ENCODE data around the gene IKZF4. TPM values are rescaled to one million over a fixed set of nuclear protein-coding genes. Genes with fewer than 3 reads are reported as not detected.
"Not testable (repeated sequence)": the region's sequence is repeated elsewhere in the genome, so short reads cannot be mapped to it uniquely, and the experiment has no call there.

IKZF4 gene
- total and polyA plus RNA-seq, 2 of the 8 experiments (the other 6 are each of a cell fraction or from before 2014, with no cell fraction given): 8.0 to 13.3 TPM

GRCh38 chr12:56053407-56053893, 32.6 kb downstream of the IKZF4 start (continued):
- TF ChIP-seq POU5F1 (IDR thresholded peaks at IDR 0.05; ENCODE audit: low read depth, low read length): no peak
- TF ChIP-seq GABPA (IDR thresholded peaks at IDR 0.05; ENCODE audit: borderline replicate concordance, insufficient read depth, low read length): no peak

GRCh38 chr12:56059964-56060363, 39.1 kb downstream of the IKZF4 start:
- not testable (repeated sequence) for DNase-seq (ENCODE audit: low read depth in 1 of 2, low spot score in 2 of 2); H3K18ac ChIP-seq (ENCODE audit: extremely low read depth, low read length)
- CTCF ChIA-PET (ENCODE audit: partially characterized antibody): interaction anchor here (0.6 to 2.1 kb wide), 3 partner anchors 20 to 242 kb away, joined by 3 to 10 read pairs (median 3); partner anchors contain the start of genes ERBB3 and ORMDL2

More at GRCh38 chr12:56059964-56060363, 39.1 kb downstream of the IKZF4 start:
- H3K9ac ChIP-seq (replicated peaks in 1 of 4; ENCODE audit: extremely low read depth in 1 of 4, low read depth in 3 of 4, low read length in 3 of 4); H2AFZ ChIP-seq (ENCODE audit: low read length); H3K14ac ChIP-seq (ENCODE audit: insufficient read length); H3K36me3 ChIP-seq (ENCODE audit: control insufficient read depth in 2 of 4, insufficient read depth in 4 of 4, low read length in 3 of 4); H4K8ac ChIP-seq (ENCODE audit: extremely low read depth, insufficient read depth, low read length); H3K27me3 ChIP-seq (replicated peaks in 1 of 4; ENCODE audit: control insufficient read depth in 3 of 4, extremely low read depth in 1 of 4, insufficient read depth in 3 of 4, low read length in 3 of 4); H2BK120ac ChIP-seq (replicated peaks; ENCODE audit: low read depth, low read length); H3K23me2 ChIP-seq (ENCODE audit: low read depth, low read length); H4K20me1 ChIP-seq (replicated peaks in 1 of 2; ENCODE audit: control insufficient read depth in 1 of 2, insufficient read depth in 2 of 2, low read length in 2 of 2); H2AK5ac ChIP-seq (ENCODE audit: low read depth, low read length); H3K4ac ChIP-seq (replicated peaks; ENCODE audit: insufficient read length, low read depth, low read length); H3K23ac ChIP-seq (ENCODE audit: insufficient read length); H4K5ac ChIP-seq (ENCODE audit: insufficient read length, low read depth, low read length); H4K91ac ChIP-seq (replicated peaks; ENCODE audit: insufficient read length, low read length); H3K4me3 ChIP-seq (ENCODE audit: extremely low read depth in 1 of 4, insufficient read depth in 2 of 4, low read depth in 3 of 4, low read length in 4 of 4); H3K79me1 ChIP-seq (ENCODE audit: low read depth, low read length); H2BK12ac ChIP-seq (ENCODE audit: low read depth, low read length); H3K4me2 ChIP-seq (ENCODE audit: insufficient read depth in 1 of 2, low read depth in 2 of 2, low read length in 2 of 2); H2BK15ac ChIP-seq (ENCODE audit: low read length); H3K9me3 ChIP-seq (ENCODE audit: insufficient read depth in 2 of 2, low read depth in 1 of 2, low read length in 1 of 2); H2BK20ac ChIP-seq (ENCODE audit: low read length); H3K79me2 ChIP-seq (ENCODE audit: control insufficient read depth in 1 of 2, insufficient read depth in 2 of 2, low read length in 2 of 2); H3K4me1 ChIP-seq (replicated peaks in 1 of 4; ENCODE audit: control insufficient read depth in 3 of 4, insufficient read depth in 4 of 4, low read length in 3 of 4); H2BK5ac ChIP-seq (ENCODE audit: low read depth, low read length); H3K56ac ChIP-seq (replicated peaks; ENCODE audit: insufficient read length, low read depth, low read length); POLR2A ChIA-PET (ENCODE audit: partially characterized antibody); FAIRE-seq; H3K27ac ChIP-seq (ENCODE audit: low read depth, low read length): not testable (repeated sequence)
- WGBS, 2 experiments (ENCODE audit: extremely low coverage in 1 of 2, insufficient coverage in 1 of 2, insufficient read length in 1 of 2, insufficient replicate concordance in 2 of 2, low coverage in 1 of 2, low lambda C conversion rate in 2 of 2, missing lambda C conversion rate in 1 of 2): 87% methylated on average over 8 of the region's 8 CpGs; no CpG with 5 or more reads in 1 of the 2 experiments

Data from H1 (cell line).